GM12878 (cell line): ENCODE results near the gene TFB1M. TPM values are rescaled to one million over a fixed set of nuclear protein-coding genes. Genes with fewer than 3 reads are reported as not detected.

Source experiments
- ATAC-seq: fragments of 200-7000 bp; cut with Tn5 transposase; 3 replicates; pipeline ENCODE4 v1.9.1; 2020; ENCODE audit warnings: mild to moderate bottlenecking, moderate library complexity
- BruUV-seq: library from RNA; stranded (reverse); fragments of 400-500 nt; replicated peaks from 2 replicates; lab custom pipeline; 2021; lab: Mats Ljungman, UMichigan
- CTCF ChIA-PET: fragments of 300-600 bp; sonication (Branson Sonifier 250); formaldehyde crosslinking; extraction: SDS; loops from one replicate; lab custom pipeline; 2021; ENCODE audit warnings: inconsistent platforms; lab: Yijun Ruan, JAX
- POLR2A ChIA-PET: fragments of 350-600 bp; formaldehyde crosslinking; extraction: SDS; loops from one replicate; lab custom pipeline; 2021; ENCODE audit warnings: inconsistent platforms; lab: Charles Lee
- RAD21 ChIA-PET: fragments of 300-600 bp; sonication (Branson Sonifier 250); formaldehyde crosslinking; loops from one replicate; lab custom pipeline; 2023; ENCODE audit warnings: antibody characterized with exemption; ENCODE audit not compliant: unreplicated experiment; lab: Charles Lee
- SMC1A ChIA-PET: fragments of 300-600 bp; sonication (Branson Sonifier 250); formaldehyde crosslinking; loops from one replicate; lab custom pipeline; 2023; ENCODE audit not compliant: unreplicated experiment, uncharacterized antibody; lab: Charles Lee
- DNase-seq: peaks from one replicate; pipeline ENCODE4 v3.0.0-alpha.2; 2011; ENCODE audit warnings: low read depth, low spot score
- FAIRE-seq: peaks from 3 replicates; lab custom pipeline; 2011; peaks lifted over from hg19 to GRCh38; lab: Jason Lieb, UNC
- H2AFZ ChIP-seq: 2 replicates; pipeline ENCODE4 v1.6.0; 2011; ENCODE audit warnings: low read depth, low read length, control low read depth; ENCODE audit not compliant: control insufficient read depth
- H3K27ac ChIP-seq: 2 replicates; pipeline ENCODE4 v1.5.1; 2011; ENCODE audit warnings: control low read depth; ENCODE audit not compliant: control insufficient read depth, insufficient read depth
- H3K27me3 ChIP-seq, 2 experiments: replicated peaks in 1 of 2; 2 replicates each; pipeline versions ENCODE4 v1.6.0 to v1.6.1; 2011; ENCODE audit warnings: low read length in 1 of 2; ENCODE audit not compliant: control insufficient read depth in 2 of 2, insufficient read depth in 2 of 2
- H3K36me3 ChIP-seq, 2 experiments: 2 replicates each; pipeline ENCODE4 v1.5.1; 2011; ENCODE audit warnings: low read length in 1 of 2; ENCODE audit not compliant: control insufficient read depth in 2 of 2, insufficient read depth in 2 of 2
- H3K4me1 ChIP-seq: 2 replicates; pipeline ENCODE4 v1.6.1; 2011; ENCODE audit warnings: mild to moderate bottlenecking, low read length, moderate library complexity, mixed read lengths; ENCODE audit not compliant: control insufficient read depth, insufficient read depth
- H3K4me2 ChIP-seq: 2 replicates; pipeline ENCODE4 v1.6.0; 2011; ENCODE audit warnings: control low read depth; ENCODE audit not compliant: control insufficient read depth, insufficient read depth
- H3K4me3 ChIP-seq: fragments of 200-600 bp; sonication (generic); 2 replicates; pipeline ENCODE4 v1.5.1; 2016
- H3K79me2 ChIP-seq: 2 replicates; pipeline ENCODE4 v1.6.0; 2011; ENCODE audit warnings: low read length; ENCODE audit not compliant: control insufficient read depth, insufficient read depth
- H3K9ac ChIP-seq: 2 replicates; pipeline ENCODE4 v1.8.0; 2011; ENCODE audit warnings: low read length, control low read depth, mixed read lengths; ENCODE audit not compliant: control insufficient read depth, insufficient read depth
- H3K9me3 ChIP-seq: replicated peaks from 3 replicates; pipeline ENCODE4 v1.5.1; 2011; ENCODE audit warnings: mild to moderate bottlenecking, low read length; ENCODE audit not compliant: control insufficient read depth, insufficient read depth
- H4K20me1 ChIP-seq: 2 replicates; pipeline ENCODE4 v1.6.0; 2011; ENCODE audit not compliant: control insufficient read depth, insufficient read depth
- ASH2L ChIP-seq: fragments of 300-600, 200-600 bp; sonication (generic); IDR thresholded peaks from 2 replicates; pipeline ENCODE4 v1.6.1; 2017; ENCODE audit warnings: low read depth, mild to moderate bottlenecking, borderline replicate concordance
- HDGF ChIP-seq: fragments of 450-650 bp; IDR thresholded peaks from 2 replicates; pipeline ENCODE4 v1.6.1; 2016; ENCODE audit warnings: antibody characterized with exemption
- MEF2B ChIP-seq: fragments of 450-650 bp; IDR thresholded peaks from 2 replicates; pipeline ENCODE4 v1.6.1; 2018; ENCODE audit warnings: mild to moderate bottlenecking, moderate library complexity; ENCODE audit not compliant: partially characterized antibody, poor library complexity, severe bottlenecking
- RBBP5 ChIP-seq: fragments of 200-600 bp; sonication (generic); conservative IDR thresholded peaks from 2 replicates; pipeline ENCODE4 v1.6.1; 2016
- SP1 ChIP-seq: IDR thresholded peaks from one replicate; pipeline ENCODE4 v1.6.1; 2011; ENCODE audit warnings: low read depth, low read length
- TAF1 ChIP-seq: IDR thresholded peaks from 2 replicates; pipeline ENCODE4 v1.6.1; 2011; ENCODE audit warnings: mild to moderate bottlenecking, low read depth, low read length, borderline replicate concordance
- ZNF274 ChIP-seq: IDR thresholded peaks from one replicate; pipeline ENCODE4 v1.8.0; 2011; ENCODE audit not compliant: insufficient read length, insufficient read depth
- ZNF384 ChIP-seq: IDR thresholded peaks from 2 replicates; pipeline ENCODE4 v1.6.1; 2012; ENCODE audit warnings: low read depth, mild to moderate bottlenecking, low read length, improper control_type of control experiment, borderline replicate concordance
- WGBS: methylation state at CpG from one replicate; pipeline ENCODE4 v1.1.6; 2016; ENCODE audit warnings: low lambda C conversion rate; ENCODE audit not compliant: insufficient replicate concordance, insufficient coverage; ENCODE audit errors: missing lambda C conversion rate; 5-methylcytosine and 5-hydroxymethylcytosine counted together
- in situ Hi-C: fragments of 300-500 bp; cut with MboI; formaldehyde crosslinking; loops from 9 replicates; pipeline ENCODE4 v1.14.3; 2018; ENCODE audit warnings: mixed read lengths
- intact Hi-C: fragments of 100-400 bp; cut with micrococcal nuclease; formaldehyde crosslinking; loops from one replicate; pipeline ENCODE4 v1.14.2; 2022; ENCODE audit not compliant: unreplicated experiment
- polyA plus RNA-seq, 11 experiments: library from polyadenylated mRNA; depleted of rRNA in 4 of 11; unstranded in 6 of 11; stranded (reverse) in 5 of 11; fragments of >200 nt; fragmentation: Nextera tagmentation in 4 of 11; fragmentation: Illumina TruSeq in 1 of 11; extraction: Ambion mirVana in 4 of 11; extraction: Trizol in 1 of 11; gene quantifications; 1 replicate in 1 of 11; 2 replicates in 10 of 11; pipeline versions ENCODE4 v1.2.1 to v1.2.3, GENCODE V29; 2011 to 2016; ENCODE audit warnings: inconsistent platforms in 2 of 11, missing spikeins in 2 of 11, low read depth in 1 of 11
- total RNA-seq, 4 experiments: library from RNA; depleted of rRNA in 3 of 4; stranded (reverse); fragments of >200 nt in 3 of 4; fragmentation: Illumina TruSeq in 1 of 4; extraction: Trizol in 1 of 4; gene quantifications; 2 replicates each; pipeline versions ENCODE4 v1.2.1 to v1.2.3, GENCODE V29; 2013 to 2021
- TF ChIP-seq, protein P1 (sequence below): fragments of 450-650 bp; IDR thresholded peaks from 2 replicates; pipeline ENCODE4 v1.6.1; 2014; ENCODE audit warnings: mild to moderate bottlenecking
- TF ChIP-seq, protein P2 (sequence below): fragments of 450-650 bp; IDR thresholded peaks from 2 replicates; pipeline ENCODE4 v1.6.1; 2017; ENCODE audit warnings: mild to moderate bottlenecking, moderate library complexity

TFB1M gene
- total and polyA plus RNA-seq, 10 of the 15 experiments (the other 5 are each of a cell fraction or from before 2014, with no cell fraction given): 29.9 to 117 (median 41.3) TPM

DNA sequence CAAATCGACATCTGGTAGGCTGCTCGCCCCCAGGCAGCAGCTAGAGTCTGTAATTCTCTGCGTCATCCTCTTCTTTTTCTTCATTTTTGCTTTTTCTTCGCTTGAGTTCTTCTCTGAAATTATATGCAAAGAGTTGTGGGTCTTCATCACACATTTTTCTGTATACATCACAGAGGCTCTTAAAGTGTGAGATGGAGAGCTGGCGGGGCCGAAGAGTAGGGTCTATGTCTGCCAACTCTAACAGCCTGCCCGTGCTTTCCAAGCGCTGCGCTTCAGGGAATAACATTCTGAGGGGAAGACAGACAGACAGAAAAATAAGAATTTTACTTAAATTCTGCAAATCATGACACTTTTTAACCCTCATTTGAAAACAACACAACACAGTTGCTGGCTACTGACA lies 56.5 kb downstream of the TFB1M start (continued):
- TF ChIP-seq, protein P1, sequence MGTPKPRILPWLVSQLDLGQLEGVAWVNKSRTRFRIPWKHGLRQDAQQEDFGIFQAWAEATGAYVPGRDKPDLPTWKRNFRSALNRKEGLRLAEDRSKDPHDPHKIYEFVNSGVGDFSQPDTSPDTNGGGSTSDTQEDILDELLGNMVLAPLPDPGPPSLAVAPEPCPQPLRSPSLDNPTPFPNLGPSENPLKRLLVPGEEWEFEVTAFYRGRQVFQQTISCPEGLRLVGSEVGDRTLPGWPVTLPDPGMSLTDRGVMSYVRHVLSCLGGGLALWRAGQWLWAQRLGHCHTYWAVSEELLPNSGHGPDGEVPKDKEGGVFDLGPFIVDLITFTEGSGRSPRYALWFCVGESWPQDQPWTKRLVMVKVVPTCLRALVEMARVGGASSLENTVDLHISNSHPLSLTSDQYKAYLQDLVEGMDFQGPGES: no peak

DNA sequence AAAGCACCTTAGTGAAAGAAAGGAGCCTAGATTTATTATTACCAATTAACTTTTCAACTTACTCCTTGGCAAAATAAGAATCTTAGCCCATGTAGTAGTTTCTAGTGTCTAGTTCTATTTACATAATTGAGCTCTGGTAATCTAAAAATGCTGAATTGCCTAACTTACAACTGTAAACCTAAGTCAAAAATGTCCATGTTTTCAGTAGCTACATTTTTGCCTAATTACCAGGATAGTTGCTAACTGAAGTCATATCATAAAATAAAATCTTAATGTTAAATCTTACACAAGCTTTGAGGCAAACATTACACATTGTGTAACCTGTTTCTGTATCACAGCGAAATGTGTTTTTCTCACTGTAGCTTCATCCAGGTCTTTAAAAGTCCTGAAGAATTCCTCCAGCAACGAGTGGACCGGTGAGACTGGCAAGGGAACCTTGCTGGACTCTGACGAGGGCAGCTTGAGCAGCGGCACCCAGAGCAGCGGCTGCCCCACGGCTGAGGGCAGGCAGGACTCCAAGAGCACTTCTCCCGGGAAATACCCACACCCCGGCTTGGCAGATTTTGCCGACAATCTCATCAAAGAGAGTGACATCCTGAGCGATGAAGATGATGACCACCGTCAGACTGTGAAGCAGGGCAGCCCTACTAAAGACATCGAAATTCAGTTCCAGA lies 58.0 kb downstream of the TFB1M start:
- DNase-seq (no peak), FAIRE-seq (no peak)
- peaks cover 5% of the 10 kb centered on the region for H3K4me1 ChIP-seq
- 92% methylated on average over 13 of the region's 13 CpGs for WGBS
- no TSS peak for BruUV-seq
- H3K4me2 ChIP-seq: no peak overlapping the region
- RAD21 ChIA-PET: no interaction called here
- intact Hi-C loops: no loop called here
- H3K36me3 ChIP-seq: peaks cover 21 to 26% of the 10 kb centered on the region in 2 experiments; a peak in 3 of 4 replicates
- no peaks in the 10 kb centered on the region for H3K27me3 ChIP-seq
- no peak for TF ChIP-seq ASH2L
- no peak for TF ChIP-seq RBBP5
- no peak for TF ChIP-seq TAF1
- no peak for TF ChIP-seq HDGF
- TF ChIP-seq, protein P2, sequence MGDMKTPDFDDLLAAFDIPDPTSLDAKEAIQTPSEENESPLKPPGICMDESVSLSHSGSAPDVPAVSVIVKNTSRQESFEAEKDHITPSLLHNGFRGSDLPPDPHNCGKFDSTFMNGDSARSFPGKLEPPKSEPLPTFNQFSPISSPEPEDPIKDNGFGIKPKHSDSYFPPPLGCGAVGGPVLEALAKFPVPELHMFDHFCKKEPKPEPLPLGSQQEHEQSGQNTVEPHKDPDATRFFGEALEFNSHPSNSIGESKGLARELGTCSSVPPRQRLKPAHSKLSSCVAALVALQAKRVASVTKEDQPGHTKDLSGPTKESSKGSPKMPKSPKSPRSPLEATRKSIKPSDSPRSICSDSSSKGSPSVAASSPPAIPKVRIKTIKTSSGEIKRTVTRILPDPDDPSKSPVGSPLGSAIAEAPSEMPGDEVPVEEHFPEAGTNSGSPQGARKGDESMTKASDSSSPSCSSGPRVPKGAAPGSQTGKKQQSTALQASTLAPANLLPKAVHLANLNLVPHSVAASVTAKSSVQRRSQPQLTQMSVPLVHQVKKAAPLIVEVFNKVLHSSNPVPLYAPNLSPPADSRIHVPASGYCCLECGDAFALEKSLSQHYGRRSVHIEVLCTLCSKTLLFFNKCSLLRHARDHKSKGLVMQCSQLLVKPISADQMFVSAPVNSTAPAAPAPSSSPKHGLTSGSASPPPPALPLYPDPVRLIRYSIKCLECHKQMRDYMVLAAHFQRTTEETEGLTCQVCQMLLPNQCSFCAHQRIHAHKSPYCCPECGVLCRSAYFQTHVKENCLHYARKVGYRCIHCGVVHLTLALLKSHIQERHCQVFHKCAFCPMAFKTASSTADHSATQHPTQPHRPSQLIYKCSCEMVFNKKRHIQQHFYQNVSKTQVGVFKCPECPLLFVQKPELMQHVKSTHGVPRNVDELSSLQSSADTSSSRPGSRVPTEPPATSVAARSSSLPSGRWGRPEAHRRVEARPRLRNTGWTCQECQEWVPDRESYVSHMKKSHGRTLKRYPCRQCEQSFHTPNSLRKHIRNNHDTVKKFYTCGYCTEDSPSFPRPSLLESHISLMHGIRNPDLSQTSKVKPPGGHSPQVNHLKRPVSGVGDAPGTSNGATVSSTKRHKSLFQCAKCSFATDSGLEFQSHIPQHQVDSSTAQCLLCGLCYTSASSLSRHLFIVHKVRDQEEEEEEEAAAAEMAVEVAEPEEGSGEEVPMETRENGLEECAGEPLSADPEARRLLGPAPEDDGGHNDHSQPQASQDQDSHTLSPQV: no peak
- TF ChIP-seq SP1: no peak
- no peak for TF ChIP-seq ZNF274
- no peak for TF ChIP-seq ZNF384
- TF ChIP-seq MEF2B: no peak
- TF ChIP-seq, all 136 proteins: peak for 0
- no peaks in the 10 kb centered on the region for H3K9me3 ChIP-seq
- in situ Hi-C loops: no loop called here
- no peak overlapping the region for H3K27ac ChIP-seq
- CTCF ChIA-PET: interaction anchor here (0.8 kb wide), 1 partner anchor 78 kb away, joined by 3 read pairs; no protein-coding TSS in a partner anchor
- no peak overlapping the region for H3K4me3 ChIP-seq
- POLR2A ChIA-PET: no interaction called here
- no peak overlapping the region for H2AFZ ChIP-seq
- no peaks in the 10 kb centered on the region for H3K79me2 ChIP-seq
- H3K9ac ChIP-seq: no peak overlapping the region
- no peak for ATAC-seq
- SMC1A ChIA-PET: interaction anchor here (0.7 to 1.1 kb wide), 4 partner anchors 8 to 77 kb away, joined by 3 read pairs; no protein-coding TSS in a partner anchor
- H4K20me1 ChIP-seq: no peaks in the 10 kb centered on the region
